ENCODE results near the gene GABRA4.
A peak's percentile ranks its signal among the peaks of the same experiment; 100 is the strongest.

GABRA4 gene

GRCh38 chr4:46894826-46895225, 98.6 kb downstream of the GABRA4 start:
- no peaks in the 10 kb centered on the region for H3K36me3 ChIP-seq
- H3K4me1 ChIP-seq: peaks cover 3% of the 10 kb centered on the region
- H3K4me3 ChIP-seq (ENCODE audit: low read depth, low read length): no peak overlapping the region
- DNase-seq: peak; percentile 25
- TF ChIP-seq CTCF (IDR thresholded peaks at IDR 0.05; ENCODE audit: low read depth, low read length): no peak
- no peaks in the 10 kb centered on the region for H3K9me3 ChIP-seq
- no peaks in the 10 kb centered on the region for H3K27me3 ChIP-seq

GRCh38 chr4:46890056-46890455, 103.3 kb downstream of the GABRA4 start:
- TF ChIP-seq CTCF (IDR thresholded peaks at IDR 0.05; ENCODE audit: low read depth, low read length): no peak
- no peaks in the 10 kb centered on the region for H3K27me3 ChIP-seq
- no peak overlapping the region for H3K4me3 ChIP-seq (ENCODE audit: low read depth, low read length)
- H3K36me3 ChIP-seq: no peaks in the 10 kb centered on the region
- peaks cover 3% of the 10 kb centered on the region for H3K4me1 ChIP-seq
- no peak for DNase-seq
- no peaks in the 10 kb centered on the region for H3K9me3 ChIP-seq

GRCh38 chr4:46889410-46889809, 104.0 kb downstream of the GABRA4 start:
- H3K9me3 ChIP-seq: no peaks in the 10 kb centered on the region
- TF ChIP-seq CTCF (IDR thresholded peaks at IDR 0.05; ENCODE audit: low read depth, low read length): no peak
- DNase-seq: no peak

GRCh38 chr4:46886711-46887110, 106.7 kb downstream of the GABRA4 start:
- no peak overlapping the region for H3K4me3 ChIP-seq (ENCODE audit: low read depth, low read length)
- H3K9me3 ChIP-seq: no peaks in the 10 kb centered on the region
- H3K4me1 ChIP-seq: no peaks in the 10 kb centered on the region
- H3K27me3 ChIP-seq: no peaks in the 10 kb centered on the region
- H3K36me3 ChIP-seq: no peaks in the 10 kb centered on the region
- DNase-seq: no peak
- TF ChIP-seq CTCF (IDR thresholded peaks at IDR 0.05; ENCODE audit: low read depth, low read length): peak; percentile 59

More at GRCh38 chr4:46889410-46889809, 104.0 kb downstream of the GABRA4 start:
- Histone ChIP-seq H3K4me1 (no peaks in the 10 kb centered on the region), H3K4me3 (ENCODE audit: low read depth, low read length) (no peak overlapping the region), H3K36me3 (no peaks in the 10 kb centered on the region), H3K27me3 (no peaks in the 10 kb centered on the region)

- no peaks in the 10 kb centered on the region for H3K36me3 ChIP-seq
- no peaks in the 10 kb centered on the region for H3K4me1 ChIP-seq
- no peaks in the 10 kb centered on the region for H3K9me3 ChIP-seq
- H3K27me3 ChIP-seq: no peaks in the 10 kb centered on the region
- H3K4me3 ChIP-seq (ENCODE audit: low read depth, low read length): no peak overlapping the region
- no peak for TF ChIP-seq CTCF (IDR thresholded peaks at IDR 0.05; ENCODE audit: low read depth, low read length)
- no peak for DNase-seq
Observed at GRCh38 chr4:46878641-46879040, 114.7 kb downstream of the GABRA4 start.

GRCh38 chr4:46874811-46875210, 118.6 kb downstream of the GABRA4 start:
- Histone ChIP-seq H3K27me3 (no peaks in the 10 kb centered on the region), H3K4me1 (no peaks in the 10 kb centered on the region), H3K36me3 (no peaks in the 10 kb centered on the region), H3K4me3 (ENCODE audit: low read depth, low read length) (no peak overlapping the region), H3K9me3 (no peaks in the 10 kb centered on the region)
- no peak for TF ChIP-seq CTCF (IDR thresholded peaks at IDR 0.05; ENCODE audit: low read depth, low read length)
- no peak for DNase-seq
